ENCODE results near the gene FZR1.

DNA sequence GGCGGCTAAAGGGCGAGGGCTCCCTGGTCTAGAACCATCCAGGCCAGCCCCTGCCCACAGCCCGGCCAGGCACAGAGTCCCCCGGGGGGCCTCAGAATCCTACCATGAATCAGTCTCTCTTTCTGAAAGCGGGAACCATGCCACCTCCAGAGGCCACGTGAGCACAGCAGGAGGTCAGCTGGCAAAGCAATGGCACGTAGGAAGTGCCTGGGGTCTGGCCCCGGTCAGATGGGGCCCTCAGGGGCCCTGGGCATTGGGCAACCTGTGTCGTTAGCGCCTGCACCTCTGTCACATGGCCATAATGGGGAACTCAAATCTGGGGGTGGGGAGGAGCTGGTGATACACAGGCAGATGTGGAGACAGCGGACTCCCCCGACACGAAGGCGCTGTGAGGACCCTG, 42.5 kb downstream of the FZR1 start:
- TF ChIP-seq, protein P1, sequence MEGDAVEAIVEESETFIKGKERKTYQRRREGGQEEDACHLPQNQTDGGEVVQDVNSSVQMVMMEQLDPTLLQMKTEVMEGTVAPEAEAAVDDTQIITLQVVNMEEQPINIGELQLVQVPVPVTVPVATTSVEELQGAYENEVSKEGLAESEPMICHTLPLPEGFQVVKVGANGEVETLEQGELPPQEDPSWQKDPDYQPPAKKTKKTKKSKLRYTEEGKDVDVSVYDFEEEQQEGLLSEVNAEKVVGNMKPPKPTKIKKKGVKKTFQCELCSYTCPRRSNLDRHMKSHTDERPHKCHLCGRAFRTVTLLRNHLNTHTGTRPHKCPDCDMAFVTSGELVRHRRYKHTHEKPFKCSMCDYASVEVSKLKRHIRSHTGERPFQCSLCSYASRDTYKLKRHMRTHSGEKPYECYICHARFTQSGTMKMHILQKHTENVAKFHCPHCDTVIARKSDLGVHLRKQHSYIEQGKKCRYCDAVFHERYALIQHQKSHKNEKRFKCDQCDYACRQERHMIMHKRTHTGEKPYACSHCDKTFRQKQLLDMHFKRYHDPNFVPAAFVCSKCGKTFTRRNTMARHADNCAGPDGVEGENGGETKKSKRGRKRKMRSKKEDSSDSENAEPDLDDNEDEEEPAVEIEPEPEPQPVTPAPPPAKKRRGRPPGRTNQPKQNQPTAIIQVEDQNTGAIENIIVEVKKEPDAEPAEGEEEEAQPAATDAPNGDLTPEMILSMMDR (IDR thresholded peaks at IDR 0.05) = no peak
- TF ChIP-seq POLR2AphosphoS5 (IDR thresholded peaks at IDR 0.05) (no peak), POLR2A (IDR thresholded peaks at IDR 0.05) (no peak)

All from prostate gland (tissue), 2 donors.